ELF-1 (cell line): ENCODE measurements around the gene SORCS3.

ENCODE experiments used
- DNase-seq: peaks from one replicate; pipeline ENCODE4 v3.0.0-alpha.2; 2016; ENCODE audit warnings: low read depth, low spot score

Gene SORCS3

DNA sequence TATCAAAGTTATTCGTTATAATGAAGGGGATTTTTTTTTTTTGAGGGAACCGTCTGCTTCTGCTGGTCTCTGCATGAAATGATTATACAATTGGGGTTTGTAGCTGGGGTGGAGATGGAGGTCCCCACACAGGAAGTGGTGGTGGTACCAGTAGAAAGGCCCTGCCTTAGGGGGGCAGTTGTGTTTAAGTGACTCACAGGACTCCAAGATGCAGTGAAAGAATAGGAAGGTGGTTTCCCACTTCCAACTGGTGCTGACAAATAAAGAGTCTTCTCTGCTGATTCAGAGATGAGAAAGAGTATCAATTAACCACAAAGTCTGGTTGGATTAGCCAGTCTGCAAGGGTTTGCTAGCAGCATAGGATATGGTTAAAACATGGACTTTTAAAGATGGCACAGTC, 376.0 kb downstream of the SORCS3 start:
- no peak for DNase-seq

DNA sequence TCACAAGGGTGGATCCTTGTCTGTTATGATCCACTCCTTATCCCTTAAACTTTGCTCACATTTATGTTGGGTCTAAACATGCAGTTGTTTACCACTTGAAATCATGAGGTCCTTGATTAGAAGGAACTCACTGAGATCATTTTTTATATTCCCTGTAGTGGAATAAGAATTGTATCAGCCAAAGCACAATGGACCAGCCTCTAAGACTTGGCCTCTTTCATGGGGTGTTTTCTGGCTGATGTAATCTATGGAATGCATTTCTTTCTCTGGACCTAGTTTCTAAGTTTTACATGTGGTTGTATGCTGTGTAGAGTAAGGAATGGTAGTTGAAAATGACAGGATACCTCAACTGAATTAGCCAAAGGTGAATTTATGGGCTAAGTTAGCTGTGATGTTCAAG, 376.6 kb downstream of the SORCS3 start:
- DNase-seq: no peak

- DNase-seq: peak; percentile 42
Measured at GRCh38 chr10:105023211-105024111, 382.4 kb downstream of the SORCS3 start.

DNA sequence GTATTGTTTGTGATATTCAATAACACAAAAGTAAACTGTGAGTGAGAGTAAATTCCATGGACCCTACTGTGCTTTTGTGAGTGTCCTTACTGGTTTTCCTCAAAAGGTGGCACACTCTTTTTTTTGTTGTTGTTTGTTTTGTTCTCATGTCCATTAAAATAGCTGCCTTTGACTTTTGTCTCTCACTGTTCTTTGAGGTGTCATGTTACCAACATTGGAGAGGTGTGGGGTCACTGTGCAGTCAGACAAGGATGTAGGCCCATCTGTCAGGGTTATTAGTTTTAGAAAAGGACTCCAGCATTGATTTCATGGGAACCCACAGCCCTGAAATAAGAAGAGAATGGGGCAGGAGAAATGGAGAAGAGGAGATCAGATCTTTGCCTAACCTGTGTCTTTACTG, 383.1 kb downstream of the SORCS3 start:
- no peak for DNase-seq

DNA sequence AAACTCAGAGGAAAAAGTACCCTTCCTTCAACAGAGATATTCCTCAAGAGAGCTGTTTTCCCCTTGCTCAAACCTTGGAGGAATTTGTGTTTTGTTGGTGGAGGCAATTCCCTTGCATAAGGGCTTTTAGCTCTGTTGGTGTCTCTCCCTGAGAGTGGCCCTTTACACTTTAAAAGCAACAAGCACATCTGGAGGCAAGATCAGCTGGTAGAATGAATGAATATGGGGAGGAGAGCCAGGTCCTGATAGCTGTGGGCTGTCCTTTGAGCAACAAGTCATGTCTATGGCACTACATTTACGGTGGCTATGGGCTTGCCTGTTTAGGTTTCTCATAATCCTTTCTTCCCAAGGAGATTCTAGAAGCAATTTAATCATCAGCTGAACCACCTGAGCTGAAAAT, 384.0 kb downstream of the SORCS3 start:
- no peak for DNase-seq

DNA sequence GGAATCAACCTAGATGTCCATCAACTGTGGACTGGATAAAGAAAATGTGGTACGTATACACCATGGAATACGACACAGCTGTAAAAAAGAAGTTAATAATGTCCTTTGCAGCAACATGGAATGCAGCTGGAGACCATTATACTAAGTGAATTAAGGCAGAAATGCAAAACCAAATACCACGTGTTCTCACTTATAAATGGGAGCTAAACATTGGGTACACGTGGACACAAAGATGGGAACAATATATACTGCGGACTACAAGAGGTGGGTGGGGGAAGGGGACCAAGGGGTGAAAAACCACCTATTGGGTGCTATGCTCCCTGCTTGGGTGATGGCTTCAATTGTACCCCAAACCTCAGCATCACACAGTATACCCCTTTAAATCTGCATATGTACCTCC, 385.5 kb downstream of the SORCS3 start:
- no peak for DNase-seq

GRCh38 chr10:105029286-105029685, 388.2 kb downstream of the SORCS3 start:
- DNase-seq: no peak

- no peak for DNase-seq
Measured at GRCh38 chr10:105037022-105037421, 395.9 kb downstream of the SORCS3 start.

GRCh38 chr10:105041956-105042355, 400.9 kb downstream of the SORCS3 start:
- no peak for DNase-seq

DNA sequence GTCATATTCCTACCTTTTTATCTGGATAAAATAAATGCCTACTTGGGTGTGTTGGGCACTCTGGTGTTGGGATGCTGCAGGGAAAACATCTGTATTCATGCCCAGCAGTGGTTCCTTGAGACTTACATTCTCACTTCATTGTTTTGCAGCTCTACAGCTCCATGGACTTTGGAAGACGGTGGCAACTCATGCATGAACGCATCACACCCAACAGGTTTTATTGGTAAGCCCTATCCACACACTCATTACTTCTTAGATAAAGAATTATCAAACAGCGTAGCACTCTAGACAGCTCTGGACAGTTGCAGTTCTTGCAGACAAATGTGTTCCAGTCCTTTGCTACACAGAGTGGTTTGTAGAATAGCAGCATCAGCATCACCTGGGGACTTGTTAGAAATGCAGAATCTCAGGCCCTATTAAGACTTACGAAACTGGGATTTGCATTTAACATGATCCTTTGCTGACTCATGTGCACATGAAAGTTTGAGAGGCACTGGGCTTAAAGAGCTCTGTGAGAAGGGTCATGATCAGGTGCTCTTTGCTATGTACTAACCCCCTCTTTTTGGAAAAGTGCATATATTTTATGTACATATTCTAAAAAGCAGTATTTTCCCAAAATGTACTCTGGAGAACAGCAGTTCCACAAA, 401.9 kb downstream of the SORCS3 start:
- no peak for DNase-seq

DNA sequence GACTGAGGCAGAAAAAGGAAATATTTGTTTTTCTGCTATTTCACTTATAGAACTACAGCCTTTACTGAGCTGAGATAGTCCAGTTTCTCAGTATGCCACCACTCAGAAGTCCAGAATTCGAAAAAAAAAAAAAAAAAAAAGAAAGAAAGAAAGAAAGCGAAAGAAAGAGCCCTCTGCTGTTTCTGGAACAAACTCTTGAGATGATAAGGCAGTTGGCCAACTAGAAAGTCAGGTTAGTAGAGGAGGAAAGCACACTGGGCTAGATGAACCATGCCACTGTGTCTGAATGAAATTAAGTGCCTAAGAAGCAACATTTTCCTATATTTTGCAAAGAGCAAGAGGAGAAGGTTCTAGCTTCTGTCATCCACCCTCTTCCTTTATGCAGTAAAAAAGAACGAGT, 403.8 kb downstream of the SORCS3 start:
- DNase-seq: no peak

- no peak for DNase-seq
Measured at GRCh38 chr10:105056413-105056812, 415.3 kb downstream of the SORCS3 start.

- no peak for DNase-seq
Measured at GRCh38 chr10:105062951-105063350, 421.9 kb downstream of the SORCS3 start.

GRCh38 chr10:105063796-105064195, 422.7 kb downstream of the SORCS3 start:
- DNase-seq: peak; percentile 55

- no peak for DNase-seq
Measured at GRCh38 chr10:105068497-105068896, 427.4 kb downstream of the SORCS3 start.

DNA sequence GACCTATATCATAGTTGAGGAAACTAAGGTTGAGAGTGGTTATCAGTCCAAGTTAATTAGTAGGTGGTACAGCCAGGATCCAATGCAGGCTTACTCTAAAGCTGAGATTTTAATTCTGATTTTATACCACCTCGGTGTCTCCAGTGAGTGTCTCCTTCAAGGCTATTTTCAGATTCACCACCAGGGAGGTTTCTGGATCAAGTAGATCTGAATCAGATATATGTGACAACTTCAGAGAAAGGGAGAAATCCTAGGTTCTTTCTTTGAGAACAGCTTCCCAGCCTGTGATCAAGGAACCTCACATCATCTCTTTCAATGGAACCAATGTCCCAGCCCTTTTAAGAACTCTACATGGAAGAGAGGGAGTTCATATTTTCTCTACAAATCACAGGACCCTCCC, 429.2 kb downstream of the SORCS3 start:
- DNase-seq: no peak

DNA sequence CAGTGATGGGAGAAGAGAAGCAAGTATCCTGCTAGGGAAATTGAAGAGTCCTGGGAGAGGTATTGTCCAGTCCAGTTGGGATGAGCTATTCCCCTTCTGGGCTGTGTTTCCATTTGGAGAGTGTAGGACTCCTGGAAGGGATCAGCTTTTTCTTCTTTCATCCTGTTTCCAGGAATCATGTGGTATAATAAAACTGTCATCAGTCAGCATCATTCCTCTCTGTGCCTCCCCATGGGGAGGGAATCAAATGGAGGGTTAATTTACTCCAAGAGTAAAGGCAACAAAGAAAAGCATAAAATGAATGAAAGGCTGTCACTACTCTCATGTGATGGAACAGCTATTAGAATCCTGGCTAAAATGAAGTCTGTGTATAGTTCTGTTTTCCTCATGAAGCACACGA, 429.9 kb downstream of the SORCS3 start:
- DNase-seq: no peak

GRCh38 chr10:105071980-105072379, 430.9 kb downstream of the SORCS3 start:
- no peak for DNase-seq

GRCh38 chr10:105073999-105074398, 432.9 kb downstream of the SORCS3 start:
- DNase-seq: no peak

DNA sequence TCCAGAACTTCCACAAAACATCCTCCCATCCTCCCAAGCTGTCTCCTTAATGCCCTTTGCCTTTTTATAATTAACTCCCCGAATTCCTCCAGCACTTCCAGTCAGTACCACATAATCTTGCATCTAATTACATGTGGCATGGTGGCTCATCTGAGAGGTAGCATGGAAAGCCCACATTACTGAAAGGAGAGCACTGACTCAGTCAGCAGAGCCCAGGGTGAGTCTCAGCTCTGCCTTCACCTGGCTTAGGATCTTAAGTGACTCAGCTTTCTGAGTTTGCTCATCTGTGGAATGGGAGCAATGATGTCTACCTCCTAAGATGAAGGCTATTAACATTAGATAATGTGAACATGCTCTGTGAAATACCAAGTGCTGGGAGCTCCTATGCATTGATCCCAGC, 433.9 kb downstream of the SORCS3 start:
- DNase-seq: no peak

- DNase-seq: no peak
Measured at GRCh38 chr10:105085980-105086379, 444.9 kb downstream of the SORCS3 start.

DNA sequence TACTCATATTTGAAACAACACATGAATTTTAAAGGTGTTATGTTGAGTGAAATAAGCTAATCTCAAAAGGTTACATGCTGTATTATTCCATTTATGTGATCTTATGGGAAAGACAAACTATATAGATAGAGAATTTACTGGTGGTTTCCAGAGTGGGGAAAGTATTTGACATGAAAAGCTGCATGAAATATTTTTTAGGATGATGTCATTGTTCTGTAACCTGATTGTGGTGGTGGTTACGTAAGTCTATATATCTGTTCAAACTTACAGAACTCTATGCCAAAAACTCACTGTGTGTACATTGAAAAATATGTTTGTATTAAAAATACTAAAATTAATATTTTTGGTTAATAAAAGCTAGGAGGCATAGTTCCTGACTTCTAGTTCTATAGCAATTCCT, 453.0 kb downstream of the SORCS3 start:
- no peak for DNase-seq

DNA sequence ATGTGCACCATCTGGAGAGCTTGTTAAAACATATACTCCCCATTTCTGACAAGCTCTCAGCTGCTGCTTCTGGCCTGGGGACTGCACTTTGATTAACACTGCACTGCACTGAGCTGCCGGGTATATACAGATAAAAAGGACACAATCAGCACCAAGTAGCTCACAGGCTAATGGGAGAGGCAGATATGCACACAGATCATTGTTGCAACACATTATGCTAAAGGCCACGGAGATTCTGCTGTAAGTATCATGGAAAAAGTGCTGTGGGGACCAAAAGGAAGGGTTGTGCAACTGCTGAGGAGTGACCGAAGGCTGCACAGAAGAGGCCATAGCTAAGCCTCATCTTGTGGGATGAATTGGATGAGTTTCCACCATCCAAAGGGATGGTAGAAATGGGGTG, 455.2 kb downstream of the SORCS3 start:
- DNase-seq: no peak
